Heart right ventricle (tissue), 16 donors: ENCODE measurements around the gene VEGFA. TPM values are rescaled to one million over a fixed set of nuclear protein-coding genes. Genes with fewer than 3 reads are reported as not detected.
A peak's percentile ranks its signal among the peaks of the same experiment; 100 is the strongest.
"Not testable (repeated sequence)": the region's sequence is repeated elsewhere in the genome, so short reads cannot be mapped to it uniquely, and the experiment has no call there.

ENCODE experiments used
- ATAC-seq, 8 donors: fragments of 200-7000 bp; cut with Tn5 transposase; one replicate each; pipeline ENCODE4 v1.9.1; 2020; ENCODE audit warnings: mild to moderate bottlenecking in 8 of 8, moderate library complexity in 8 of 8, moderate number of reproducible peaks in 1 of 8
- DNase-seq, 2 donors: peaks; one replicate each; pipeline ENCODE4 v3.0.0-alpha.2; 2020
- H3K27ac ChIP-seq, 10 donors: fragments of 200-600 bp; sonication (generic) in 2 of 10; one replicate each; pipeline versions ENCODE4 v1.5.0 to v1.8.0; 2020 to 2022; ENCODE audit warnings: mild to moderate bottlenecking in 3 of 10
- H3K27me3 ChIP-seq, 7 donors: fragments of 200-600 bp; one replicate each; pipeline ENCODE4 v1.8.0; 2021 to 2022; ENCODE audit warnings: mild to moderate bottlenecking in 2 of 7
- H3K36me3 ChIP-seq, 9 donors: fragments of 200-600 bp; sonication (generic) in 1 of 9; one replicate each; pipeline versions ENCODE4 v1.5.0 to v1.8.0; 2020 to 2022; ENCODE audit warnings: mild to moderate bottlenecking in 2 of 9
- H3K4me1 ChIP-seq, 9 donors: fragments of 200-600 bp; sonication (generic) in 1 of 9; one replicate each; pipeline versions ENCODE4 v1.5.0 to v1.8.0; 2020 to 2022; ENCODE audit warnings: mild to moderate bottlenecking in 4 of 9
- H3K4me3 ChIP-seq, 10 donors: fragments of 200-600 bp; sonication (generic) in 2 of 10; one replicate each; pipeline versions ENCODE4 v1.5.0 to v1.8.0; 2020 to 2022; ENCODE audit warnings: mild to moderate bottlenecking in 7 of 10, moderate library complexity in 2 of 10
- H3K9me3 ChIP-seq, 11 donors: fragments of 200-600 bp in 10 of 11; sonication (generic) in 2 of 11; one replicate each; pipeline versions ENCODE4 v1.5.0 to v1.8.0; 2013 to 2022; ENCODE audit warnings: mild to moderate bottlenecking in 2 of 11, control low read depth in 1 of 11, moderate library complexity in 1 of 11
- CTCF ChIP-seq, 9 donors: fragments of 200-600 bp; sonication (generic) in 2 of 9; IDR thresholded peaks; one replicate each; pipeline versions ENCODE4 v1.5.0 to v1.8.0; 2021 to 2022; ENCODE audit warnings: antibody characterized with exemption in 9 of 9, mild to moderate bottlenecking in 5 of 9, moderate library complexity in 1 of 9
- WGBS, 2 donors: extraction: QIAGEN DNeasy Blood & Tissue Kit; methylation state at CpG; one replicate each; pipeline ENCODE4 v1.1.7; 2013; ENCODE audit warnings: inconsistent platforms in 1 of 2; 5-methylcytosine and 5-hydroxymethylcytosine counted together
- intact Hi-C, 10 donors: fragments of 100-400 bp; cut with DNase I; formaldehyde crosslinking; loops; one replicate each; pipeline versions ENCODE4 v1.11.1 to v1.14.2; 2022
- polyA plus RNA-seq, 2 donors: library from polyadenylated mRNA; stranded (reverse); fragments of 200-250 nt; gene quantifications; one replicate each; pipeline ENCODE4 v1.2.3, GENCODE V29; 2013
- total RNA-seq, 10 donors: library from RNA; stranded (reverse); fragmentation: NEBNext Ultra II Directional in 3 of 10; extraction: Animal tissue kit (Norgen Biotek cat#: 25700) in 3 of 10; gene quantifications; one replicate each; pipeline versions ENCODE4 v1.2.1 to v1.2.4, GENCODE V29; 2021 to 2023
- donor health status: Arrhythmogenic right ventricular cardiomyopathy.
- donor health status: ischemic (EF 13 %, LVEDD 7.1; RV severe dilation, severe dysfunction).
- donor health status: healthy with polysubstance abuse.
- donor health status: DM: no; HTN: yes; CAD: no.
- donor health status: DM: no; HTN: no; CAD: no.
- donor health status: ischemic (EF 25% LVEDD 6.9; RV normal size, moderate dysfunction).
- donor health status: ischemic (EF 25% LVEDD 5.7; RV mildly dilated, moderate dysfunction).
- donor health status: healthy.
- donor health status: DM: yes; HTN: yes; CAD: no.
- donor health status: Ischemic cardiomyopathy.
- donor health status: ischemic (EF 35%, LVEDD 5.7; RV mildly dilated, moderate dysfunction).
- donor health status: nonischemic (EF 11% LVEDD 7.7; RV severe dilation, severe dysfunction).
- donor health status: DM: yes; HTN: yes; CAD: no.
- donor health status: PGD.
- donor health status: ischemic (EF 29% LVEDD 5.4; RV normal size, mild dysfunction).
- donor health status: nonischemic (EF 23%, LVEDD 6.1; RV moderate dilation, normal function).

VEGFA gene
- total and polyA plus RNA-seq, 12 donors = 133 to 456 (median 216) TPM

GRCh38 chr6:43817192-43817591, 47.2 kb downstream of the VEGFA start:
- Histone ChIP-seq H3K4me3 (no peak overlapping the region), H3K9me3 (no peaks in the 10 kb centered on the region), H3K27me3 (no peaks in the 10 kb centered on the region), H3K4me1 (peaks cover 0 to 13% (median 0%) of the 10 kb centered on the region in 9 donors), H3K36me3 (no peaks in the 10 kb centered on the region), H3K27ac (peak overlapping the region in 2 of 10 donors; percentile 15 to 34)
- WGBS, 2 donors = 43 to 54% methylated on average over 4 of the region's 4 CpGs
- peak; percentile 7 to 63 (median 48) for TF ChIP-seq CTCF (IDR thresholded peaks at IDR 0.05)
- intact Hi-C loops = loop anchor here in 1 of 10 donors (5.0 kb wide), 1 partner anchor 120 kb away; no protein-coding TSS in a partner anchor
- DNase-seq (peak; percentile 43 to 52), ATAC-seq (peak; percentile 63 to 93 (median 90))

GRCh38 chr6:43818973-43819372, 49.0 kb downstream of the VEGFA start:
- ATAC-seq, H3K4me1 ChIP-seq, H3K4me3 ChIP-seq, H3K9me3 ChIP-seq, H3K27ac ChIP-seq, H3K27me3 ChIP-seq, DNase-seq, H3K36me3 ChIP-seq: not testable (repeated sequence)
- WGBS, 2 donors = 94% methylated on average over 9 of the region's 9 CpGs
- intact Hi-C loops = loop anchor here in 1 of 10 donors (5.0 kb wide), 1 partner anchor 118 kb away; no protein-coding TSS in a partner anchor

GRCh38 chr6:43819958-43820357, 49.9 kb downstream of the VEGFA start:
- WGBS, 2 donors = 70 to 79% methylated on average over 5 of the region's 5 CpGs
- no peaks in the 10 kb centered on the region for H3K9me3 ChIP-seq
- ATAC-seq = no peak
- no peak for DNase-seq
- peaks cover 0 to 7% (median 0%) of the 10 kb centered on the region in 9 donors for H3K4me1 ChIP-seq
- no peak overlapping the region for H3K4me3 ChIP-seq
- no peaks in the 10 kb centered on the region for H3K27me3 ChIP-seq
- no peak overlapping the region for H3K27ac ChIP-seq
- intact Hi-C loops = loop anchor here in 1 of 10 donors (5.0 kb wide), 1 partner anchor 117 kb away; no protein-coding TSS in a partner anchor
- H3K36me3 ChIP-seq = no peaks in the 10 kb centered on the region
- no peak for TF ChIP-seq CTCF (IDR thresholded peaks at IDR 0.05)

- TF ChIP-seq CTCF (IDR thresholded peaks at IDR 0.05) = no peak
- 88 to 95% methylated on average over 6 of the region's 6 CpGs for WGBS, 2 donors
Observed at GRCh38 chr6:43820486-43820885, 50.5 kb downstream of the VEGFA start.

GRCh38 chr6:43821101-43821886, 51.3 kb downstream of the VEGFA start:
- TF ChIP-seq CTCF (IDR thresholded peaks at IDR 0.05) = no peak
- Histone ChIP-seq H3K27me3 (no peaks in the 10 kb centered on the region), H3K36me3 (no peaks in the 10 kb centered on the region), H3K27ac (no peak overlapping the region), H3K4me1 (peaks cover 0 to 7% (median 0%) of the 10 kb centered on the region in 9 donors), H3K9me3 (no peaks in the 10 kb centered on the region), H3K4me3 (no peak overlapping the region)
- intact Hi-C loops = no loop called here
- 72 to 79% methylated on average over 4 of the region's 4 CpGs for WGBS, 2 donors
- ATAC-seq = no peak
- no peak for DNase-seq

More at GRCh38 chr6:43820486-43820885, 50.5 kb downstream of the VEGFA start:
- H3K4me1 ChIP-seq = peaks cover 0 to 7% (median 0%) of the 10 kb centered on the region in 9 donors
- H3K27me3 ChIP-seq = no peaks in the 10 kb centered on the region
- DNase-seq (no peak), ATAC-seq (no peak)
- no peak overlapping the region for H3K4me3 ChIP-seq
- no peak overlapping the region for H3K27ac ChIP-seq
- H3K9me3 ChIP-seq = no peaks in the 10 kb centered on the region
- intact Hi-C loops = no loop called here
- H3K36me3 ChIP-seq = no peaks in the 10 kb centered on the region
